ENCODE data around the gene TENM4.

The TENM4 gene

DNA sequence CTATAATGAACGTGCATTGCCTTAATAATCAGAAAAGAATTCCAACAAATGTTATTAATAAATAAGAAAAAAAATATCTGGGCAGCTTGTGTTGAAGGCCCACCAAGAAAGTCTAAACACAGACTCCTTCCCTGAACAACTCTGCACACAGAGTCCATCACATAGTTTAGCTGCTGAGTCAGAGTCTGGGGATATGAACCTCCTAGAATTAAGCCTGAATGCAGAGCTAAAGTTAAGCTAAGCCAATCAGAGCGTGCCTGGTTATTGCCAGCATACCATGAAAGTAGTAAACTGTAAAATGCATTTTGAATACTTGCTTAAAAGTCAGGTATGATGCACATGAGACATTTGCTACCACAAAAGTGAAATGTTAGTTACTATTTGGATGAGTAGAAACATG lies 25.6 kb upstream of the TENM4 start:
- no peak overlapping the region for H3K27ac ChIP-seq
- TF ChIP-seq, protein P1, sequence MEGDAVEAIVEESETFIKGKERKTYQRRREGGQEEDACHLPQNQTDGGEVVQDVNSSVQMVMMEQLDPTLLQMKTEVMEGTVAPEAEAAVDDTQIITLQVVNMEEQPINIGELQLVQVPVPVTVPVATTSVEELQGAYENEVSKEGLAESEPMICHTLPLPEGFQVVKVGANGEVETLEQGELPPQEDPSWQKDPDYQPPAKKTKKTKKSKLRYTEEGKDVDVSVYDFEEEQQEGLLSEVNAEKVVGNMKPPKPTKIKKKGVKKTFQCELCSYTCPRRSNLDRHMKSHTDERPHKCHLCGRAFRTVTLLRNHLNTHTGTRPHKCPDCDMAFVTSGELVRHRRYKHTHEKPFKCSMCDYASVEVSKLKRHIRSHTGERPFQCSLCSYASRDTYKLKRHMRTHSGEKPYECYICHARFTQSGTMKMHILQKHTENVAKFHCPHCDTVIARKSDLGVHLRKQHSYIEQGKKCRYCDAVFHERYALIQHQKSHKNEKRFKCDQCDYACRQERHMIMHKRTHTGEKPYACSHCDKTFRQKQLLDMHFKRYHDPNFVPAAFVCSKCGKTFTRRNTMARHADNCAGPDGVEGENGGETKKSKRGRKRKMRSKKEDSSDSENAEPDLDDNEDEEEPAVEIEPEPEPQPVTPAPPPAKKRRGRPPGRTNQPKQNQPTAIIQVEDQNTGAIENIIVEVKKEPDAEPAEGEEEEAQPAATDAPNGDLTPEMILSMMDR (IDR thresholded peaks at IDR 0.05): no peak
- H3K4me3 ChIP-seq: no peak overlapping the region
- no peak for DNase-seq (ENCODE audit: low spot score)

DNA sequence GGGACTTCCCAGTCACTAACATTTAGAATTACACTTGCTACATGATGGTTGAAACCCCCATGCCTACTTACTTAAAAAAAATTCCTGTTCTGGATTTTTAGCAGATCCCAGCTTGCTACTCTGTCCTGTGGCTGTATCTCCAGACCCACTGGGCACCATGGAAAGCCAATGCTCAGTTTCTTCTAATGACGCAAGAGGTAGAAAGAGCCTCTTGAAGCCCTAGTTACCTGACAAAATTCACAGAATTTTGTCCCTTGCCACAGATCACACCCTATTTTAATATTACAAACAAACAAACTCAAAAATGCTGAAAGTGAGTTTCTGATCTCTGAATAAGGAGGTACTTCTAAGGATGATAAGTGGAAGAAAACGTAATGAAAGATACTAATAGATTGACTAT lies 24.3 kb upstream of the TENM4 start:
- no peak for DNase-seq (ENCODE audit: low spot score)
- Histone ChIP-seq H3K4me3 (no peak overlapping the region), H3K27ac (no peak overlapping the region)
- TF ChIP-seq, protein P1 (IDR thresholded peaks at IDR 0.05): no peak

DNA sequence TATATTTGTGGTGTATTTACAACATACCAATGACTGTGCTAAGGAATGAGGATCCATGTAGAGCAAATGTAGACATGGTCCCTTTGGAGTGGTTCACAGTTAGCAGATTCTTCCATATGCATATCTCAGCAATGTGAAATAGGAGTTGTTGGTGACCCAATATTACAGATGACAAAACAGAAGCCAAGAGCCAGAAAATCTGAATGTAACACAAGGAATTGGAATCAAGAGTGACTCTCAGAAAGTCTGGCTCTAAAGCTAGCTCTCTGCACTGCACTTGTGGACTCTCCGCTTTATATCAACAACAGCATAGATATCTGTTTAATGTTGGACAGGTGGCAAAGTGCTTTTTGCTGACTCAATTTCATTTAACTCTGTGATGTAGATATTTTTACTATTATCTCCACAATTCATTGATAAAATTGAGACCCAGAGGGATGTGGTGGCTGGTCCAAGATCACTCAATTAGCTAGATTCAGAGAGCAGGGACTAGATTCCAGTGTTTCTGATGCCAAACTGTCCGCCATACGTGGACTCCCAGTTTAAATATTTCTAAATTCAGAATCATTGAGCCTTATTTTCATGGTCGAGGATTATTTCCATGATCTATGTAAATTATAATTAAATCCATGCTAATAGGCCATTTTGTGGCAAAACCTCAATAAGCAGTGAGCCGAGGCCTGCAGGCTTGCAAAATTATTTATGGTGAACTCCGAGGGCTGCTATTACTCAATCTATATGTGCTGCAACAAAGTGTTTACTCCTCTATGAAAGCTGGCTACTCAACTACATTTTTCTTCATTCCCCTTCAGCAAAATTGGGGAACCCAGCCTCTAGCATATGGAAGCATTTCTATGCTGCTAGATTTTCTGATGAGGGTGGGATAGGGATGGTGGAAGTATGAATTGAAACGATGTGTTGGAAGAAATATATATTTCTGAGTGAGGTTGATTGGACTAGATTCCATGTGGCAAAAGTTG lies 21.1 kb upstream of the TENM4 start:
- H3K4me3 ChIP-seq: no peak overlapping the region
- no peak for DNase-seq (ENCODE audit: low spot score)
- TF ChIP-seq, protein P1 (IDR thresholded peaks at IDR 0.05): no peak
- H3K27ac ChIP-seq: no peak overlapping the region

DNA sequence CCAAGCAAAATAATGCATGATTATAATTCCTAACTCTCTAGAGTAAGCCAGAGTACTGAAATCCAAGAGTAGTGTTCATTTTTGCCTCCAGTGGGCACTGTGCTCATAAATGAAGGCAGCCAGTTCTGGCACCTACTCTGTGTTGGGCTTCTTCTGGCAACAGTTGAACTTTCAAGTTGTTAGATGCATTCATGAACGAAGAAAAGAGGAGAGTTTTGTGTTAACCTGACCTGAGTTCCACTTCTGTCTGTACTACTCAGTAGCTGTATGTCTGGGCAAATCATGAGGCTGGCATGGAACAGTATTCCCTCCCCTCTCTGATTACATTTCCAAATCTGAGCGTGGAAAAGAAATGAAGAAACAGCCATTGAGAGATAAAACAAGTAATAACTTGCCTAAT lies 20.3 kb upstream of the TENM4 start:
- TF ChIP-seq, protein P1 (IDR thresholded peaks at IDR 0.05): peak; percentile 4
- Histone ChIP-seq H3K27ac (no peak overlapping the region), H3K4me3 (no peak overlapping the region)
- DNase-seq (ENCODE audit: low spot score): no peak

DNA sequence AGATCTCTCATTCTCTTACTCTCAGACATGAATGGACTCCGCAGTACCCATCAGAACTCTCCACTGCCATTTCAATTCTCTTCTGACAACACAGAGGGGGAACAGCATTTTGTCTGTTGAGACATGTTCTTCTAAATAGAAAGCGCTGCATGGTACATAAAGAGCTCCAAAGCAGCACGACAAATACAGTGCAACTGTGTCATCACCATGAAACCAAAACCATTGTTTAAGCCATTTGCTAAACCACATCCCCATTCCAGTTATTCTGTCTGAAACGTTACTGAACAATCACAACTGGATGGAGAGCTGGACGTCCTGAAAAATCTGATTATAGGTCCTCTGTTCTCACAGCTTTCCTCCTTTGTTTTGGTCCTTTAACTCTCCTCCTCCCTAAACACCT lies 17.9 kb upstream of the TENM4 start:
- no peak overlapping the region for H3K4me3 ChIP-seq
- DNase-seq (ENCODE audit: low spot score): no peak
- TF ChIP-seq, protein P1 (IDR thresholded peaks at IDR 0.05): no peak
- no peak overlapping the region for H3K27ac ChIP-seq

DNA sequence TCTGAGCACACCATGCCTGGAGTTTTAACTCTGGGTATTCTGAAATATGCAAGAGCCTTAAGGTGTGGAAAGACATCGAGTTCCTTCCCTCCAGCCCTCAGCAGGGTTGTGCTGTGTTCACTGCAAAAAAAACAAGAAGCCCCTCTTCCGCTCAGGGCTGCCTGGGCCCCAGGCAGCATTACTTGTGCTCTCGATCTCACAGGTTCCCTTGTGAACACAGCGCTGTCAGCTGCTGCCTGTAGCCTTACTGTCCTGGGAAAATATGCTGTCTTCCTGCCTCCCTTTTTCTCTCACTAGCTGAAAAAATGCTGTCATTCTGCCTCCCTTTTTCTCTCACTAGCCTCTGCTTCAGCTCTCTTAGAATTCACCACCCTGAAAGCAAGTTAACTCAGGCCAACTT lies 15.7 kb upstream of the TENM4 start:
- TF ChIP-seq, protein P1 (IDR thresholded peaks at IDR 0.05): no peak
- DNase-seq (ENCODE audit: low spot score): no peak
- H3K27ac ChIP-seq: no peak overlapping the region
- no peak overlapping the region for H3K4me3 ChIP-seq

DNA sequence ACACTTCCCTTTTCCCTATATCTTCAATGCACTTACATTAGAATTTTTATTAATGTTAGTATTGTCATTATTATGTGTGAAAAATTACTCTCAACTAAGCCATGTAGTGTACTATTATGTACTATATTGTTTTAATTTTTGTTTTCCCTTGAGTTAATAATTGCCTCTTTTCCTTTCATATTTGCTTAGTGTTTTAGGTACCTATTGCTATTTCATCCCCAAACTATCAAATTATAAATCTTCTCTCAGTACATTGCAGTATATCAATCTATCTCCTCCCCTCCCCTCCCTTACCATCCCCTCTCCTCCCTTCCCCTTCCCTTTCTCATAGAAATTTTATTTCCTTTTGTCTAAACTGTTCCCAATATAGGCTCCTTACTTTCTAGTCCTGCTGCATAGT lies 12.8 kb upstream of the TENM4 start:
- DNase-seq (ENCODE audit: low spot score): no peak
- Histone ChIP-seq H3K27ac (no peak overlapping the region), H3K4me3 (no peak overlapping the region)
- TF ChIP-seq, protein P1 (IDR thresholded peaks at IDR 0.05): no peak
